Measurements from ENCODE around the gene ANKRD6. TPM values are rescaled to one million over a fixed set of nuclear protein-coding genes. Genes with fewer than 3 reads are reported as not detected.
A peak's percentile ranks its signal among the peaks of the same experiment; 100 is the strongest.

Gene ANKRD6
- total RNA-seq, 1 donor from 2014 or later = 43.5 TPM

GRCh38 chr6:89414215-89414614, 18.7 kb upstream of the ANKRD6 start:
- DNase-seq (ENCODE audit: low spot score in 2 of 2, unreplicated experiment in 2 of 2) = no peak
- TF ChIP-seq CTCF (IDR thresholded peaks at IDR 0.05; ENCODE audit: unreplicated experiment) = no peak
- Mint-ChIP-seq H3K9me3 (no peaks in the 10 kb centered on the region), H3K27ac (no peak overlapping the region), H3K4me1 (peaks cover 13% of the 10 kb centered on the region), H3K4me3 (no peak overlapping the region), H3K36me3 (no peaks in the 10 kb centered on the region), H3K27me3 (ENCODE audit: low read depth) (peaks cover 36% of the 10 kb centered on the region)

GRCh38 chr6:89415185-89415584, 17.8 kb upstream of the ANKRD6 start:
- Mint-ChIP-seq H3K27ac (no peak overlapping the region), H3K4me3 (no peak overlapping the region), H3K4me1 (peaks cover 13% of the 10 kb centered on the region), H3K27me3 (ENCODE audit: low read depth) (peaks cover 29% of the 10 kb centered on the region), H3K9me3 (no peaks in the 10 kb centered on the region), H3K36me3 (no peaks in the 10 kb centered on the region)
- no peak for DNase-seq (ENCODE audit: low spot score in 2 of 2, unreplicated experiment in 2 of 2)
- no peak for TF ChIP-seq CTCF (IDR thresholded peaks at IDR 0.05; ENCODE audit: unreplicated experiment)

DNA sequence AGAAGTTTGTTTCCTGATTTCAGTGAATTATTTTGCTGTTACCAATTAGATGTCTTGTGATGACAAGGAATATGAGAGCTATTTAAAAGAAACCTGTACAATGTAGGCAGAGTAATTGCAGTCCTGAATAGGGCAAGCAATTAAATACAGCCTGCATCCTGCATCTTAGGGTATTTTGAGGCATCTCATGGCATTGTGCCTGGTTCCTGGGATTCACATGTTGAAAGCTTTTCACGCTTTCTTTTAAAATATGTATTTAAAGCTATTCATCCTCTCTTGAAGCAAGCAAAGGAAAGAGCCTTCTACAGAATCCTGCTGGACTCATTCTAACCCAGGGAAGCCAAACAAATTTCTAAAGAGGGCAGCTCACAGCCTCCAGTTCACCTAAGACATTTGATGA, 16.2 kb upstream of the ANKRD6 start:
- Mint-ChIP-seq H3K27me3 (ENCODE audit: low read depth) (peaks cover 20% of the 10 kb centered on the region), H3K9me3 (no peaks in the 10 kb centered on the region), H3K36me3 (no peaks in the 10 kb centered on the region), H3K27ac (no peak overlapping the region), H3K4me1 (peaks cover 4% of the 10 kb centered on the region), H3K4me3 (no peak overlapping the region)
- DNase-seq (ENCODE audit: low spot score in 2 of 2, unreplicated experiment in 2 of 2) = no peak
- no peak for TF ChIP-seq CTCF (IDR thresholded peaks at IDR 0.05; ENCODE audit: unreplicated experiment)

DNA sequence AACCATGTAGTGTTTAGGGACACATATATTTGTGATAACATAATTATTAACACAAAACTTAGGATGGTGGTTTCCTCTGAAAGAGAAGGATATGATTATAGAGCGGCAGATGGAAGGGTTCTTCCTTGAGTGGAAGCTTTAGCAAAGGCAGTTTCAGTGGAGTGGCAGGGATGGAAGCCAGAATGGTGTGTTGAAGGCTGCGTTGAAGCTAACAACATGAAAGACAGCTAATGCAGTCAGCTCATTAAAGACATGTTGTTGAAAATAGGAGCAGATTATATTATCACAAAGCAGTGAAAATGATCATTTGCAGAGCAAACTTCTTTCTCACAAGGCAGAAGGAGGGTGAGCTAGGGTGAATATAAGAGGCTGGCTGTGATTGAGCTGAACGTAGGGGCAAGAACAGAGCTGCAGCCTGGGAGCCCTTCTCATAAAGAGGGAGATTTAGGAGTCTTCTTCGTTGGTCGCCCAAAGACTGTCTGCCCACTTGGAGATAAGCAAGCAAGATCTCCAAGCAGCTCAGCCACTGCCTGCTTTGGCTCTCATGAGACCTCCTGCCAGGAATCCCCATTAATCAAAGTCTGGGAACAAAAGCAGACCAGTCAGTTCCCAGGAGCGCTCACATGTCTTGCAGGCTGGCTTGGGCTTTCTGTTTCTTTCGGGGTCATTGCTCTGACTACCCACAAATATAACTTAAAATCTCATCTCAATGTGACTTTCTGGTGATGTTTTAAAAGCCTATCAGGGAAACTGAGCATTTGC, 2.6 kb upstream of the ANKRD6 start:
- Mint-ChIP-seq H3K27me3 (ENCODE audit: low read depth) (no peaks in the 10 kb centered on the region), H3K4me1 (peaks cover 19% of the 10 kb centered on the region), H3K36me3 (no peaks in the 10 kb centered on the region), H3K27ac (no peak overlapping the region), H3K4me3 (no peak overlapping the region), H3K9me3 (no peaks in the 10 kb centered on the region)
- DNase-seq (ENCODE audit: low spot score in 2 of 2, unreplicated experiment in 2 of 2) = no peak
- no peak for TF ChIP-seq CTCF (IDR thresholded peaks at IDR 0.05; ENCODE audit: unreplicated experiment)

DNA sequence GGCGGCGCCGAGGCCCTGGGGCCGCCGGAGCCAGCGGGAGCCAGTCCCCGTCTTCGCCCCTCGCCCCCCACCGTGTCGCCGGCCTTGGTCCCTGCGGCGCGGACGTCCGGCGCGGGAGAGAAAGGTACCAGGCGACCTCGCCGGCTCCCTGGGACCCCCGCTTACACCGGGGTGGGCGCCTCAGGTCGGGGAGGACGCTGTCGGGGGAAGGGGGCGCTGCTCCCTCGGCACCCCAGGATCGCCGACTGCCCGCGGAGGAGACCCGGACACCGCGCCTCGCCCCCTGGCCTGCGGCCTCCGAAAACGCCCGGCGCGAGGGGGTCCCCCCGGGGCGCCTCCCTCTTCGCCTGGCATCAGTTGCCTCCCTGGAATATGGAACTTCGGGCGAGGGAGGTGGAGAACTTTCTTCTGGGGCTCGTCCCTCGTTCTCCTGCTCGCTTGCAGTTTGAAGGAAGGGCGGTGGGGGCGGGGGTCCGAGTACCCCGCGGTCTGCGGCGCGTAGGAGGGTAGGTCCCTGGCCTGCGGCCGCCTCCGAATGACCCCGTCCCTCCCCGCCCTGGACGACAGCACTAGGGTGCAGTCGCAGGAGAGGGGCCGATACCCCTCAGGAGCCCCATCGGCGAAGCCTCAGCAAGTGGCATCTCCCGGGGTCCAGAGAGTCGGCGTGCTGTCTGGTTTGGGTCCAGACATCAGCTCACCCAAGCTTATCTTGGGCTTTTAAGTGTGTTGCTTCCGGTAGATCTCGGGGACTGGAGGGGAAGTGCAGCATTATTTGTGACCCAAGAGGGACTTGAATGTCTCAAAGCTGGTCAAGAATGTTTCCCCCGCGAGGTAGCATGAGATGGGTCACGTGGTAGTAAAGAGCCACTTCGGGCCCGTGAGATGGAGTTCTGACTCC, 549 bp downstream of the ANKRD6 start:
- H3K27ac Mint-ChIP-seq = peak overlapping the region; percentile 55
- H3K4me3 Mint-ChIP-seq = peak overlapping the region; percentile 77
- H3K9me3 Mint-ChIP-seq = no peaks in the 10 kb centered on the region
- no peaks in the 10 kb centered on the region for H3K27me3 Mint-ChIP-seq (ENCODE audit: low read depth)
- TF ChIP-seq CTCF (IDR thresholded peaks at IDR 0.05; ENCODE audit: unreplicated experiment) = peak; percentile 1
- peak in 1 of 2 experiments; percentile 46 for DNase-seq (ENCODE audit: low spot score in 2 of 2, unreplicated experiment in 2 of 2)
- H3K4me1 Mint-ChIP-seq = peaks cover 35% of the 10 kb centered on the region
- no peaks in the 10 kb centered on the region for H3K36me3 Mint-ChIP-seq
